BJ (cell line): ENCODE data around the gene METTL25. TPM values are rescaled to one million over a fixed set of nuclear protein-coding genes. Genes with fewer than 3 reads are reported as not detected.
A peak's percentile ranks its signal among the peaks of the same experiment; 100 is the strongest.

Experiments used
- CTCF ChIA-PET: fragments of 350-600 bp; formaldehyde crosslinking; extraction: SDS; loops from one replicate; lab custom pipeline; 2021; ENCODE audit warnings: antibody characterized with exemption, inconsistent platforms; lab: Yijun Ruan, JAX
- POLR2A ChIA-PET: fragments of 300-600 bp; sonication (Branson Sonifier 250); formaldehyde crosslinking; extraction: SDS; loops from one replicate; lab custom pipeline; 2021; ENCODE audit warnings: antibody characterized with exemption; lab: Charles Lee
- DNase-seq: peaks from one replicate; pipeline ENCODE4 v3.0.0-alpha.2; 2011; ENCODE audit warnings: low read depth
- H3K27me3 ChIP-seq: 2 replicates; pipeline ENCODE4 v1.6.0; 2011; ENCODE audit warnings: low read length; ENCODE audit not compliant: control insufficient read depth, insufficient read depth
- H3K36me3 ChIP-seq: 2 replicates; pipeline ENCODE4 v1.5.1; 2011; ENCODE audit warnings: low read length; ENCODE audit not compliant: control insufficient read depth, insufficient read depth
- H3K4me3 ChIP-seq: 2 replicates; pipeline ENCODE4 v1.5.1; 2011; ENCODE audit warnings: low read depth, mild to moderate bottlenecking, control low read depth, low read length
- CTCF ChIP-seq: IDR thresholded peaks from 2 replicates; pipeline ENCODE4 v1.5.1; 2011; ENCODE audit warnings: low read depth, mild to moderate bottlenecking, control low read depth, inconsistent platforms, low read length, moderate library complexity; ENCODE audit not compliant: insufficient read depth
- polyA minus RNA-seq: library from RNA; depleted of rRNA, polyadenylated mRNA; stranded (reverse); fragments of >200 nt; gene quantifications from 2 replicates; pipeline ENCODE4 v1.2.3, GENCODE V29; 2011; rRNA and poly(A)+ RNA removed
- polyA plus RNA-seq: library from polyadenylated mRNA; depleted of rRNA; stranded (reverse); fragments of >200 nt; gene quantifications from 2 replicates; pipeline ENCODE4 v1.2.3, GENCODE V29; 2011; rRNA removed

METTL25 gene, protein sequence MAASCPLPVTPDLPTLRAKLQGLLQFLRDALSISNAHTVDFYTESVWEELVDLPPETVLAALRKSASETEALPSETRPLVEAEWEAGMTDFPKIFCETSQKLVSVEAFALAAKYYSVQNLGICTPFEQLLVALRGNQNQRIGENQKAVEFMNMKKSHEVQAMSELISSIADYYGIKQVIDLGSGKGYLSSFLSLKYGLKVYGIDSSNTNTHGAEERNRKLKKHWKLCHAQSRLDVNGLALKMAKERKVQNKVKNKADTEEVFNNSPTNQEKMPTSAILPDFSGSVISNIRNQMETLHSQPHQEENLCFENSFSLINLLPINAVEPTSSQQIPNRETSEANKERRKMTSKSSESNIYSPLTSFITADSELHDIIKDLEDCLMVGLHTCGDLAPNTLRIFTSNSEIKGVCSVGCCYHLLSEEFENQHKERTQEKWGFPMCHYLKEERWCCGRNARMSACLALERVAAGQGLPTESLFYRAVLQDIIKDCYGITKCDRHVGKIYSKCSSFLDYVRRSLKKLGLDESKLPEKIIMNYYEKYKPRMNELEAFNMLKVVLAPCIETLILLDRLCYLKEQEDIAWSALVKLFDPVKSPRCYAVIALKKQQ
- polyA plus RNA-seq (2.3 and 3.2 TPM in 2 replicates), polyA minus RNA-seq (6.5 and 7.4 TPM in 2 replicates)

- TF ChIP-seq CTCF: peak; percentile 100
- peak; percentile 80 for DNase-seq
- Histone ChIP-seq H3K27me3 (no peaks in the 10 kb centered on the region), H3K36me3 (peaks cover under 1% of the 10 kb centered on the region; the same call in 1 of the 2 replicates), H3K4me3 (peak within 1 kb of the TSS; percentile 84)
- ChIA-PET CTCF (interaction anchor here (0.5 to 3.9 kb wide), 16 partner anchors 9 to 319 kb away, joined by 3 to 29 read pairs (median 5); no protein-coding TSS in a partner anchor), POLR2A (no interaction called here)
Measured at GRCh38 chr12:82358200-82359114, at the start of gene METTL25, which contains the start of gene CCDC59. Gene METTL25 (plus strand): TSS chr12:82358529. CDS start chr12:82358566, 37 bp downstream. Gene CCDC59 (minus strand): TSS chr12:82358387. CDS start chr12:82358376, 11 bp downstream.

GRCh38 chr12:82314406-82314892 is 43.9 kb upstream of the METTL25 start:
- Histone ChIP-seq H3K4me3 (no peak overlapping the region), H3K27me3 (no peaks in the 10 kb centered on the region), H3K36me3 (no peaks in the 10 kb centered on the region)
- no peak for TF ChIP-seq CTCF
- ChIA-PET CTCF (no interaction called here), POLR2A (no interaction called here)
- DNase-seq: no peak

DNA sequence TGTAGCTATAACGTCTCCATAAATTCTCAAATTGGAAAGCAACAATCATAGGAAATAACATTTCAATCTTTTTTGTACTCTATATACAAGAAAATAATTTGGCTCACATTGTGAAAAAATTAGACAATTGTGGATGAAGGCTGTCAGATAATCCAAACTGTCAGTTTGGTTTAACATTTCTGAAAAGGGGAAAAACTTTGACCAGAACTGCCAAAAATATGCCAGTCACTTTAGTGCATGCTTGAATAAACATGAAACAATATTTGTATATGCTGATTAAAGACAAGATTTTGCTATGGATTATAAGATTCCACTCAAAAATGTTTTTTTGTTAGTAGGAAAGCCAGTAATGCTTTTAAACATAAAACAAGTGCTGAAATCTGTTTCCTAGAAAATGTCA is 39.1 kb upstream of the METTL25 start:
- no peaks in the 10 kb centered on the region for H3K27me3 ChIP-seq
- no peak overlapping the region for H3K4me3 ChIP-seq
- no peaks in the 10 kb centered on the region for H3K36me3 ChIP-seq
- ChIA-PET CTCF (no interaction called here), POLR2A (no interaction called here)
- DNase-seq: no peak
- no peak for TF ChIP-seq CTCF

DNA sequence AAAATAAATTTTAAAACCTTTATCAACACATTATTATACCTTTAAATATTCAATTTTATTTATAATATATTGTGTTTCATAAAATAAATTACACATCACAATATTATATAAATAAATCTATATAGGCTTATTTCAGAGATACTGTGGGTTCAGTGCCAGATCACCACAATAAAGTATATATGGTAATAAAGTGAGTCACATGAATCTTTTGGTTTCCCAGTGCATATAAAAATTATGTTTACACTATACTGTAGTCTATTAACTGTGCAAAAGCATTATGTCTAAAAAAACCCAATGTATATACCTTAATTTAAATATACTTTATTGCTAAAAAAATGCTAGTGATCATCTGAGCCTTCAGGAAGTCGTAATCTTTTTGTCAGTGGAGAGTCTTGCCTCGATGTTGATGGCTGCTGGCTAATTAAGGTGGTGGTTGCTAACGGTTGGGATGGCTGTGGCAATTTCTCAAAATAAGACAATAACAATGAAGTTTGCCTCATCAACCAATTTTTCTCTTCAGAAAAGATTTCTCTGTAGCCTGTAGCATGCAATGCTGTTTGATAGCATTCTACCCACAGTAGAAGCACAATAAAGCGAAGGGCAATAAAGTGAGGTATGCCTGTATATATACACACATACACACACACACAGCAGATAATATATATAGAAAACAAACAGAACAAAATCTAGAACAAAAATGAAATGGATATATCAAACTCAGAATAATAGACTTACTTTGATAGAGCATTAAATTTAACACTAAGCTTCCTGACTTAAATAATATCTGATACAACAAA is 32.6 kb upstream of the METTL25 start:
- no peaks in the 10 kb centered on the region for H3K36me3 ChIP-seq
- TF ChIP-seq CTCF: no peak
- no peak overlapping the region for H3K4me3 ChIP-seq
- no peak for DNase-seq
- POLR2A ChIA-PET: no interaction called here
- no peaks in the 10 kb centered on the region for H3K27me3 ChIP-seq
- CTCF ChIA-PET: no interaction called here
